Activated naive CD8-positive, alpha-beta T cell treated with anti-CD3 and anti-CD28 coated beads, Interleukin-2, amount 10 ng/mL, durations not matched to agents 7 days and 5 days (primary cell): ENCODE data around the gene CHPF. TPM values are rescaled to one million over a fixed set of nuclear protein-coding genes. Genes with fewer than 3 reads are reported as not detected.
A peak's percentile ranks its signal among the peaks of the same experiment; 100 is the strongest.

ENCODE experiments used
- ATAC-seq: fragments of 150-1000 bp; cut with Tn5 transposase; one replicate; pipeline ENCODE4 v1.10.0; 2021; ENCODE audit warnings: low read depth, moderate library complexity
- POLR2A ChIA-PET: fragments of 350-600 bp; sonication (Branson Sonifier 250); formaldehyde crosslinking; loops from one replicate; lab custom pipeline; 2021; ENCODE audit warnings: antibody characterized with exemption; lab: Charles Lee
- DNase-seq: peaks from one replicate; pipeline ENCODE4 v3.0.0; 2021
- H3K27ac Mint-ChIP-seq: one replicate; pipeline ENCODE4 v1.8.0; 2022; ENCODE audit warnings: mild to moderate bottlenecking, mixed read lengths
- H3K27me3 Mint-ChIP-seq: one replicate; pipeline ENCODE4 v1.8.0; 2022; ENCODE audit warnings: mild to moderate bottlenecking, moderate library complexity, mixed read lengths
- H3K36me3 Mint-ChIP-seq: one replicate; pipeline ENCODE4 v1.8.0; 2021; ENCODE audit warnings: mild to moderate bottlenecking, mixed read lengths
- H3K4me1 Mint-ChIP-seq: one replicate; pipeline ENCODE4 v1.8.0; 2021; ENCODE audit warnings: mixed read lengths
- H3K4me3 Mint-ChIP-seq: one replicate; pipeline ENCODE4 v1.8.0; 2022; ENCODE audit warnings: mild to moderate bottlenecking, moderate library complexity, mixed read lengths
- H3K9me3 Mint-ChIP-seq: one replicate; pipeline ENCODE4 v1.8.0; 2021; ENCODE audit warnings: mixed read lengths
- total RNA-seq, 2 experiments: library from RNA; stranded (reverse); gene quantifications; one replicate each; pipeline ENCODE4 v1.2.3, GENCODE V29; 2021

Gene CHPF
- total RNA-seq, 2 experiments from 2014 or later, result 7.7 to 8.1 TPM

GRCh38 chr2:219572237-219573001 lies 28.8 kb upstream of the CHPF start, which contains the start of gene INHA:
TSS of gene INHA (plus strand) at chr2:219572310. CDS start at chr2:219572375, 65 bp downstream.
- no peak for ATAC-seq
- Mint-ChIP-seq H3K36me3 (no peaks in the 10 kb centered on the region), H3K4me3 (no peak within 1 kb of the TSS), H3K9me3 (no peaks in the 10 kb centered on the region), H3K27ac (no peak within 1 kb of the TSS), H3K4me1 (no peaks in the 10 kb centered on the region), H3K27me3 (peaks cover 49% of the 10 kb centered on the region)
- POLR2A ChIA-PET, result interaction anchor here (0.6 kb wide), 1 partner anchor 84 kb away, joined by 4 read pairs; no protein-coding TSS in a partner anchor
- no peak for DNase-seq

- DNase-seq, result no peak
- POLR2A ChIA-PET, result no interaction called here
- no peaks in the 10 kb centered on the region for H3K4me1 Mint-ChIP-seq
- H3K27me3 Mint-ChIP-seq, result peaks cover 46% of the 10 kb centered on the region
- no peaks in the 10 kb centered on the region for H3K36me3 Mint-ChIP-seq
- H3K27ac Mint-ChIP-seq, result no peak within 1 kb of the TSS
- H3K4me3 Mint-ChIP-seq, result no peak within 1 kb of the TSS
- no peaks in the 10 kb centered on the region for H3K9me3 Mint-ChIP-seq
- peak; percentile 14 for ATAC-seq
These were observed 28.0 kb upstream of the CHPF start, which contains the start of gene OBSL1 for GRCh38 chr2:219571311-219572236. TSS of gene OBSL1 (minus strand) at chr2:219571539. CDS start at chr2:219571232, 307 bp downstream.

GRCh38 chr2:219570924-219571310 lies 27.3 kb upstream of the CHPF start:
- H3K27ac Mint-ChIP-seq, result no peak overlapping the region
- POLR2A ChIA-PET, result no interaction called here
- DNase-seq (no peak), ATAC-seq (peak; percentile 27)
- H3K9me3 Mint-ChIP-seq, result no peaks in the 10 kb centered on the region
- H3K36me3 Mint-ChIP-seq, result no peaks in the 10 kb centered on the region
- H3K27me3 Mint-ChIP-seq, result peaks cover 46% of the 10 kb centered on the region
- no peaks in the 10 kb centered on the region for H3K4me1 Mint-ChIP-seq
- H3K4me3 Mint-ChIP-seq, result no peak overlapping the region

- H3K27me3 Mint-ChIP-seq, result peaks cover 44% of the 10 kb centered on the region
- H3K27ac Mint-ChIP-seq, result no peak overlapping the region
- no peak overlapping the region for H3K4me3 Mint-ChIP-seq
- no peaks in the 10 kb centered on the region for H3K4me1 Mint-ChIP-seq
- POLR2A ChIA-PET, result no interaction called here
- no peaks in the 10 kb centered on the region for H3K36me3 Mint-ChIP-seq
- no peaks in the 10 kb centered on the region for H3K9me3 Mint-ChIP-seq
- peak; percentile 38 for ATAC-seq
- DNase-seq, result no peak
These were observed 26.8 kb upstream of the CHPF start for GRCh38 chr2:219570194-219570923.

GRCh38 chr2:219569635-219570034 lies 26.0 kb upstream of the CHPF start:
- DNase-seq (no peak), ATAC-seq (no peak)
- Mint-ChIP-seq H3K4me1 (no peaks in the 10 kb centered on the region), H3K4me3 (no peak overlapping the region), H3K27me3 (peaks cover 42% of the 10 kb centered on the region), H3K27ac (no peak overlapping the region), H3K36me3 (no peaks in the 10 kb centered on the region), H3K9me3 (no peaks in the 10 kb centered on the region)
- POLR2A ChIA-PET, result no interaction called here

- ATAC-seq (no peak), DNase-seq (no peak)
- POLR2A ChIA-PET, result no interaction called here
- Mint-ChIP-seq H3K9me3 (no peaks in the 10 kb centered on the region), H3K4me3 (no peak overlapping the region), H3K36me3 (no peaks in the 10 kb centered on the region), H3K27me3 (peaks cover 42% of the 10 kb centered on the region), H3K27ac (no peak overlapping the region), H3K4me1 (no peaks in the 10 kb centered on the region)
These were observed 25.4 kb upstream of the CHPF start for GRCh38 chr2:219569041-219569440.

- Mint-ChIP-seq H3K27me3 (peaks cover 35% of the 10 kb centered on the region), H3K36me3 (no peaks in the 10 kb centered on the region), H3K4me1 (no peaks in the 10 kb centered on the region), H3K9me3 (no peaks in the 10 kb centered on the region), H3K27ac (no peak overlapping the region), H3K4me3 (no peak overlapping the region)
- DNase-seq, result no peak
- no peak for ATAC-seq
- POLR2A ChIA-PET, result no interaction called here
These were observed 24.3 kb upstream of the CHPF start for GRCh38 chr2:219567791-219568361.

GRCh38 chr2:219567131-219567530 lies 23.5 kb upstream of the CHPF start:
- no peak overlapping the region for H3K4me3 Mint-ChIP-seq
- no peak overlapping the region for H3K27ac Mint-ChIP-seq
- POLR2A ChIA-PET, result no interaction called here
- peaks cover 28% of the 10 kb centered on the region for H3K27me3 Mint-ChIP-seq
- DNase-seq (no peak), ATAC-seq (no peak)
- H3K4me1 Mint-ChIP-seq, result no peaks in the 10 kb centered on the region
- H3K9me3 Mint-ChIP-seq, result no peaks in the 10 kb centered on the region
- H3K36me3 Mint-ChIP-seq, result no peaks in the 10 kb centered on the region

- Mint-ChIP-seq H3K27ac (no peak overlapping the region), H3K36me3 (no peaks in the 10 kb centered on the region), H3K4me1 (no peaks in the 10 kb centered on the region), H3K4me3 (no peak overlapping the region), H3K27me3 (peaks cover 23% of the 10 kb centered on the region), H3K9me3 (no peaks in the 10 kb centered on the region)
- ATAC-seq (no peak), DNase-seq (no peak)
- POLR2A ChIA-PET, result no interaction called here
These were observed 23.0 kb upstream of the CHPF start for GRCh38 chr2:219566640-219567039.

GRCh38 chr2:219565130-219566080 lies 21.8 kb upstream of the CHPF start:
- no peak overlapping the region for H3K4me3 Mint-ChIP-seq
- POLR2A ChIA-PET, result no interaction called here
- DNase-seq, result no peak

GRCh38 chr2:219563271-219563928 lies 19.8 kb upstream of the CHPF start:
- Mint-ChIP-seq H3K4me1 (no peaks in the 10 kb centered on the region), H3K27me3 (peaks cover 2% of the 10 kb centered on the region), H3K27ac (no peak overlapping the region), H3K4me3 (no peak overlapping the region), H3K9me3 (no peaks in the 10 kb centered on the region), H3K36me3 (no peaks in the 10 kb centered on the region)
- DNase-seq (no peak), ATAC-seq (no peak)
- POLR2A ChIA-PET, result no interaction called here

More at GRCh38 chr2:219565130-219566080, 21.8 kb upstream of the CHPF start:
- H3K36me3 Mint-ChIP-seq, result no peaks in the 10 kb centered on the region
- H3K4me1 Mint-ChIP-seq, result no peaks in the 10 kb centered on the region
- no peak for ATAC-seq
- peaks cover 21% of the 10 kb centered on the region for H3K27me3 Mint-ChIP-seq
- H3K27ac Mint-ChIP-seq, result no peak overlapping the region
- H3K9me3 Mint-ChIP-seq, result no peaks in the 10 kb centered on the region
